AG04449 (cell line): ENCODE data around the gene CCR4.

ENCODE experiments used
- CTCF ChIA-PET: fragments of 350-600 bp; formaldehyde crosslinking; extraction: SDS; loops from one replicate; lab custom pipeline; 2021; ENCODE audit warnings: antibody characterized with exemption; lab: Yijun Ruan, JAX
- POLR2A ChIA-PET: fragments of 400-600, 350-600 bp; formaldehyde crosslinking; extraction: SDS; loops from one replicate; lab custom pipeline; 2020; ENCODE audit warnings: antibody characterized with exemption, inconsistent platforms; lab: Yijun Ruan, JAX
- DNase-seq: peaks from one replicate; pipeline ENCODE4 v3.0.0-alpha.2; 2010; ENCODE audit warnings: low read depth, low spot score
- H3K4me3 ChIP-seq: 2 replicates; pipeline ENCODE4 v1.5.1; 2011; ENCODE audit warnings: low read depth, mild to moderate bottlenecking, control low read depth, low read length
- TF ChIP-seq, protein P1 (sequence below): IDR thresholded peaks from one replicate; pipeline ENCODE4 v1.5.1; 2011; ENCODE audit warnings: mild to moderate bottlenecking, moderate library complexity, low read length, control low read depth, inconsistent platforms; ENCODE audit not compliant: insufficient read depth; ENCODE audit errors: missing control alignments

The CCR4 gene

DNA sequence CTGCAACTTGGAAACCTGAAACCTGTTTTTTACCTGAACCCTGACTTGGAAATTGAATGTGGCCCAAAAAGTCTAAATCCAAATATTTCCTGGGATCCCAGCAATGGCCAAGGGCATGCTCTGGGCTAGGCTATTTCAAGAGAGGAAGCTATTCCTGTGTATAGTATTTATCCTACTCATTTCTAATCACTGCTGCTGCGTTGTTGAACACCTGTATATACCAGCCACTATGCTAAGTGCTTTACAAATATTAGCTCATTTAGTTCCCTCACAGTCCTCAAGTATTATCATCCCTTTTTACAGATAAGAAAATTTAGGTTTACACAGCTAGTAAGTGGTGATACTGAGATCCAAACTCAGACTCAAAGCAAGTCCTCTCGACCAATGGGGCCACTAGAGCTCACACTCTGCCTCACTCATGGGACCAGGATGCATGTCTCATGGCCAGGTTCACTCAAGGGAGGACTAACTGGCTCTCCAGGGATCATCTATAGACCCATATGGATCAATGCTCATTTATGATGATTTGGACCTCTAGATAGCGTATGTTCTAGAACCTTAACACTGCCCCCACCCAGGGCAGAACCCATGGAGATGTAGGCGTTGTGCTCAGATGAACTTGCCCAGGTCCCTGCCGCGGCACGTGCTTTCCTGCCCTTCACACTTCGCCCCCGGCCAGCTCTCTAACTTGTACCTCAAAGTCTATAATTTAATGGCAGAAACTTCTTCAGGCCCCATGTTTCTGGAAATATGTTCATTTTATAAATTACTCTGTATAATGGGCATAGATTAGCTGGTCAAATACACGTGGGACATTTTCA, 2.6 kb upstream of the CCR4 start:
- DNase-seq = no peak
- ChIA-PET POLR2A (no interaction called here), CTCF (interaction anchor here (1.3 to 5.9 kb wide), 8 partner anchors 10 to 838 kb away, joined by 4 to 122 read pairs (median 18); no protein-coding TSS in a partner anchor)
- H3K4me3 ChIP-seq = no peak overlapping the region
- TF ChIP-seq, protein P1, sequence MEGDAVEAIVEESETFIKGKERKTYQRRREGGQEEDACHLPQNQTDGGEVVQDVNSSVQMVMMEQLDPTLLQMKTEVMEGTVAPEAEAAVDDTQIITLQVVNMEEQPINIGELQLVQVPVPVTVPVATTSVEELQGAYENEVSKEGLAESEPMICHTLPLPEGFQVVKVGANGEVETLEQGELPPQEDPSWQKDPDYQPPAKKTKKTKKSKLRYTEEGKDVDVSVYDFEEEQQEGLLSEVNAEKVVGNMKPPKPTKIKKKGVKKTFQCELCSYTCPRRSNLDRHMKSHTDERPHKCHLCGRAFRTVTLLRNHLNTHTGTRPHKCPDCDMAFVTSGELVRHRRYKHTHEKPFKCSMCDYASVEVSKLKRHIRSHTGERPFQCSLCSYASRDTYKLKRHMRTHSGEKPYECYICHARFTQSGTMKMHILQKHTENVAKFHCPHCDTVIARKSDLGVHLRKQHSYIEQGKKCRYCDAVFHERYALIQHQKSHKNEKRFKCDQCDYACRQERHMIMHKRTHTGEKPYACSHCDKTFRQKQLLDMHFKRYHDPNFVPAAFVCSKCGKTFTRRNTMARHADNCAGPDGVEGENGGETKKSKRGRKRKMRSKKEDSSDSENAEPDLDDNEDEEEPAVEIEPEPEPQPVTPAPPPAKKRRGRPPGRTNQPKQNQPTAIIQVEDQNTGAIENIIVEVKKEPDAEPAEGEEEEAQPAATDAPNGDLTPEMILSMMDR = no peak

DNA sequence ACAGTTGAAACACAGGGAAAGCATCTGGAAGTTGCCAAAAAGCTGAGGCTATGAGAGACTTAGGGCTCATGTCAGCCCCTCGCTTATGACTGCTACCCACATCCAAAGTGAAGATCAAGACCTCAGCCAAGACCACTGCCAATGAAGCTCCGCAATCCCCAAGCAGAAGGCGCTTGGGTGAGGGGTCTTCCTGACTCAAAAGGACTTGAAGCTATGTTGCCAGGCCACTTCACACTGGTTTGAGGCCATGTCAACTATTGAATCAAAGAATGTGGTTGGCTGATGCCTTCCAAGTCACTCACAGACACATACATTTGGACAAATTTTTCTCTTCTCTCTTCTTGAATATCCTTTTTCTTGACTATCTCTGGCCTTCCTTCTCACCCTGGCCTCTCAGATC, 928 bp upstream of the CCR4 start:
- DNase-seq = no peak
- TF ChIP-seq, protein P1 = no peak
- ChIA-PET CTCF (interaction anchor here (0.6 to 5.9 kb wide), 3 partner anchors 16 to 837 kb away, joined by 3 to 122 read pairs (median 3); no protein-coding TSS in a partner anchor), POLR2A (no interaction called here)
- H3K4me3 ChIP-seq = no peak overlapping the region

DNA sequence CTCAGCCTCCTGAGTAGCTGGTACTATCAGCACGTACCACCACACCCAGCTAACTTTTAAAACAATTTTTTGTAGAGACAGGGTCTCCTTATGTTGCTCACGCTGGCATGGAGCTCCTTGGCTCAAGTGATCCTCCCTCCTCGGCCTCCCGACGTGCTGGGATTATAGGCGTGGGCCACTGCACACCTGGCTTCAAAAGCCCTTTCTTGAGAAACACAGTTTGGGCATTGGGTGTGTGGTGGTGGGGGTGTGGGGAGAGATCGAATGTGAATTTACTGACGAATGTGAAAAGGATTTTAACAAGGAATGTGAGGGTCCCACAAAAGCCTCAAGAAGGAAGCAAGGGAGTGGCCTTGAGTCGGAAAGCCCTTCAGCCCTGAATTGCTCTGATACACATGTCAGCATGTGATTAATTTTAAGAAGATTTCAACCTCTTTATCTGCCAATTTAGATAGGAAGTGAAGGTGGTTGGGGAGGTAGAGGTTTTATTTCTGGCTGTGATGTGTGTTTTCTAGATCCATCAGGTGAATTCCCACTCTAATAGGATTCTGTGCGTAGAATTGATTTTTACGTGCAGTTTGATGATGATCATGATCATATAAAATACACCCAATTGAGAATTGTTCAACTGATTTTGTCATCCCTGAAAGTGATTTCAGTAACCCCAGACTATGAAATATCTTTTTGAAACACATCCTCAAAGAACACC, 1.1 kb downstream of the CCR4 start:
- TF ChIP-seq, protein P1 = no peak
- POLR2A ChIA-PET = no interaction called here
- DNase-seq = no peak
- CTCF ChIA-PET = interaction anchor here (1.3 to 3.2 kb wide), 2 partner anchors 10 to 122 kb away, joined by 3 to 15 read pairs; no protein-coding TSS in a partner anchor
- no peak overlapping the region for H3K4me3 ChIP-seq

DNA sequence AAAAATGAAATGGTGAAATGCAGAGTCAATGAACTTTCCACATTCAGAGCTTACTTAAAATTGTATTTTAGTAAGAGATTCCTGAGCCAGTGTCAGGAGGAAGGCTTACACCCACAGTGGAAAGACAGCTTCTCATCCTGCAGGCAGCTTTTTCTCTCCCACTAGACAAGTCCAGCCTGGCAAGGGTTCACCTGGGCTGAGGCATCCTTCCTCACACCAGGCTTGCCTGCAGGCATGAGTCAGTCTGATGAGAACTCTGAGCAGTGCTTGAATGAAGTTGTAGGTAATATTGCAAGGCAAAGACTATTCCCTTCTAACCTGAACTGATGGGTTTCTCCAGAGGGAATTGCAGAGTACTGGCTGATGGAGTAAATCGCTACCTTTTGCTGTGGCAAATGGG, 3.1 kb downstream of the CCR4 start:
- no peak for DNase-seq
- ChIA-PET POLR2A (no interaction called here), CTCF (interaction anchor here (0.7 to 3.2 kb wide), 2 partner anchors 120 to 258 kb away, joined by 3 to 15 read pairs; no protein-coding TSS in a partner anchor)
- H3K4me3 ChIP-seq = no peak overlapping the region
- TF ChIP-seq, protein P1 = no peak

DNA sequence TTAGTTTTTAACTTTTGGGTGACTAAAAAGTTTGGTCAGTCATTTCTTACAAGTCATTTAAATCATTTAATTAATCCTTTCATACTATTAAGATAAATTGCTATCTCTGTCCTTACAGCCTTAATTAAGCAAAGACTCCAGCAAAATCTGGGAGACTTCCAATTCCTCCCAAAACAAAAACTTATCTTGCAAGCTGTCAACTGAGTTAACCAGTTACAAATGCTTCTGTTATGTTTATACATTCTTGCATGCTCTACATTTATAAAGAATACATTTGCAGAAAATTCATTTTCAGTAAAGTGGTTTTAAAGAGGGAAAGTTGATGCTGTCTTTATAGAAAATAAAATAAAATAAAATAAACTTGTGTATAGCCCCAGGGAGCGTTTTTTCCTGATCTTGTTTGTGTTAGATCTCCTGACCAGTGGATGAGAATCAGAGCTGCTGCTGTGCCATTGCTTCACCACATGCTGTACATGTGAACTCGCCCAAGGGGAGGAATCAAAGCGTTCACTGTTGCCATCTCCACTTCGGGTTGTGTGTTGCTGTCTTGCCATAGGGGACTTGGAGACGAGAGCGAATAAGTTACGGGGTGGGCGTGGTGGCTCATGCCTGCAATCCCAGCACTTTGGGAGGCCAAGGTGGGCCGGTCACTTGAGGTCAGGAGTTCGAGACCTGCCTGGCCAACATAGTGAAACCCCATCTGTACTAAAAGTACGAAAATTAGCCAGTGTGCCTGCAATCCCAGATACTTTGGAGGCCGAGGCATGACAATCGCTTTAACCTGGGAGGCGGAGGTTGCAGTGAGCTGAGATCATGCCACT, 5.5 kb downstream of the CCR4 start:
- ChIA-PET CTCF (interaction anchor here (4.1 kb wide), 1 partner anchor 9 kb away, joined by 21 read pairs; no protein-coding TSS in a partner anchor), POLR2A (no interaction called here)
- TF ChIP-seq, protein P1 = no peak
- no peak overlapping the region for H3K4me3 ChIP-seq
- no peak for DNase-seq
